Psoas muscle (tissue), 8 donors: ENCODE data around the gene RTL5. TPM values are rescaled to one million over a fixed set of nuclear protein-coding genes. Genes with fewer than 3 reads are reported as not detected.

Experiments
- ATAC-seq, 4 donors: fragments of 200-7000 bp; cut with Tn5 transposase; one replicate each; pipeline ENCODE4 v1.9.1; 2020; ENCODE audit warnings: moderate library complexity in 3 of 4, mild to moderate bottlenecking in 2 of 4
- DNase-seq, 2 donors: peaks; one replicate each; pipeline ENCODE4 v3.0.0-alpha.2; 2020
- H3K27ac ChIP-seq: fragments of 200-600 bp; one replicate; pipeline ENCODE4 v1.8.0; 2022
- H3K27me3 ChIP-seq, 3 donors: fragments of 200-600 bp in 1 of 3; one replicate each; pipeline versions ENCODE4 v1.6.1 to v1.8.0; 2013 to 2022; ENCODE audit warnings: low read length in 2 of 3, mild to moderate bottlenecking in 2 of 3, moderate library complexity in 1 of 3; ENCODE audit not compliant: insufficient read depth in 3 of 3
- H3K36me3 ChIP-seq, 2 donors: fragments of 200-600 bp in 1 of 2; one replicate each; pipeline versions ENCODE4 v1.6.1 to v1.8.0; 2013 to 2022; ENCODE audit warnings: low read depth in 1 of 2, mild to moderate bottlenecking in 1 of 2, moderate library complexity in 1 of 2; ENCODE audit not compliant: insufficient read depth in 1 of 2
- H3K4me1 ChIP-seq: fragments of 200-600 bp; one replicate; pipeline ENCODE4 v1.8.0; 2022
- H3K4me3 ChIP-seq: fragments of 200-600 bp; one replicate; pipeline ENCODE4 v1.8.0; 2022; ENCODE audit warnings: mild to moderate bottlenecking
- H3K9me3 ChIP-seq: fragments of 200-600 bp; one replicate; pipeline ENCODE4 v1.8.0; 2022
- CTCF ChIP-seq: fragments of 200-600 bp; IDR thresholded peaks from one replicate; pipeline ENCODE4 v1.8.0; 2022; ENCODE audit warnings: antibody characterized with exemption
- WGBS, 3 donors: extraction: QIAGEN DNeasy Blood & Tissue Kit; methylation state at CpG; one replicate each; pipeline versions ENCODE4 v1.1.6 to v1.1.7; 2013; 5-methylcytosine and 5-hydroxymethylcytosine counted together
- intact Hi-C, 2 donors: fragments of 100-400 bp; cut with DNase I; formaldehyde crosslinking; loops; one replicate each; pipeline versions ENCODE4 v1.11.0 to v1.14.2; 2022
- polyA plus RNA-seq, 3 donors: library from polyadenylated mRNA; stranded (reverse); fragments of 200-250 nt; gene quantifications; one replicate each; pipeline ENCODE4 v1.2.3, GENCODE V29; 2013
- total RNA-seq, 4 donors: library from RNA; stranded (reverse); fragmentation: NEBNext Ultra II Directional in 2 of 4; extraction: Animal tissue kit (Norgen Biotek cat#: 25700) in 2 of 4; gene quantifications; one replicate each; pipeline versions ENCODE4 v1.2.1 to v1.2.4, GENCODE V29; 2021 to 2023
- donor health status: healthy with polysubstance abuse.
- donor health status: DM: no; HTN: no; CAD: no; lungs with moderate emphysema.
- donor health status: Bipolar disorder and iron deficiency.
- donor health status: healthy.
- donor health status: DM: yes; HTN: yes; CAD: no.
- donor health status: DM: no; HTN: no; CAD: no.
- donor health status: DM: no; HTN: no; CAD: no.
- donor health status: DM: yes; HTN: yes; CAD: no.

The RTL5 gene
- total and polyA plus RNA-seq, 7 donors, result 0.37 to 2.2 (median 0.91) TPM

GRCh38 chrX:72115380-72115779, 16.3 kb downstream of the RTL5 start:
- H3K27me3 ChIP-seq, result peaks cover 0 to 3% (median 0%) of the 10 kb centered on the region in 3 donors
- WGBS, 3 donors, result 30 to 53% (median 47%) methylated on average over 4 to 7 of the region's 7 CpGs
- H3K4me1 ChIP-seq, result no peaks in the 10 kb centered on the region
- no peak overlapping the region for H3K4me3 ChIP-seq
- TF ChIP-seq CTCF, result no peak
- H3K27ac ChIP-seq, result no peak overlapping the region
- ATAC-seq, result no peak
- no peak for DNase-seq
- H3K9me3 ChIP-seq, result no peaks in the 10 kb centered on the region
- H3K36me3 ChIP-seq, result no peaks in the 10 kb centered on the region
- intact Hi-C loops, result no loop called here

GRCh38 chrX:72114807-72115206, 16.9 kb downstream of the RTL5 start:
- Histone ChIP-seq H3K4me3 (no peak overlapping the region), H3K36me3 (no peaks in the 10 kb centered on the region), H3K9me3 (no peaks in the 10 kb centered on the region), H3K27ac (no peak overlapping the region), H3K27me3 (peaks cover 0 to 3% (median 0%) of the 10 kb centered on the region in 3 donors), H3K4me1 (no peaks in the 10 kb centered on the region)
- intact Hi-C loops, result no loop called here
- 66 to 77% (median 68%) methylated on average over 4 of the region's 4 CpGs for WGBS, 3 donors
- TF ChIP-seq CTCF, result no peak
- no peak for DNase-seq
- no peak for ATAC-seq

GRCh38 chrX:72114306-72114705, 17.4 kb downstream of the RTL5 start:
- no peaks in the 10 kb centered on the region for H3K4me1 ChIP-seq
- H3K27me3 ChIP-seq, result peaks cover 0 to 7% (median 0%) of the 10 kb centered on the region in 3 donors
- intact Hi-C loops, result no loop called here
- WGBS, 3 donors, result 60 to 66% (median 65%) methylated on average over 6 of the region's 6 CpGs
- H3K9me3 ChIP-seq, result no peaks in the 10 kb centered on the region
- H3K4me3 ChIP-seq, result no peak overlapping the region
- no peak for DNase-seq
- no peaks in the 10 kb centered on the region for H3K36me3 ChIP-seq
- TF ChIP-seq CTCF, result no peak
- no peak overlapping the region for H3K27ac ChIP-seq
- no peak for ATAC-seq

- H3K9me3 ChIP-seq, result no peaks in the 10 kb centered on the region
- no peak overlapping the region for H3K4me3 ChIP-seq
Observed at GRCh38 chrX:72113461-72113860, 18.3 kb downstream of the RTL5 start.

More at GRCh38 chrX:72113461-72113860, 18.3 kb downstream of the RTL5 start:
- intact Hi-C loops, result no loop called here
- ATAC-seq (no peak), DNase-seq (no peak)
- TF ChIP-seq CTCF, result no peak
- H3K27me3 ChIP-seq, result peaks cover 0 to 12% (median 0%) of the 10 kb centered on the region in 3 donors
- no peaks in the 10 kb centered on the region for H3K36me3 ChIP-seq
- H3K27ac ChIP-seq, result no peak overlapping the region
- H3K4me1 ChIP-seq, result no peaks in the 10 kb centered on the region
- 72 to 87% (median 85%) methylated on average over 5 to 6 of the region's 6 CpGs for WGBS, 3 donors
